IMR-90 (cell line): ENCODE measurements around the gene PPP5C. TPM values are rescaled to one million over a fixed set of nuclear protein-coding genes. Genes with fewer than 3 reads are reported as not detected.

Experiments used
- ATAC-seq: fragments of 200-7000 bp; cut with Tn5 transposase; 2 replicates; pipeline ENCODE4 v1.9.1; 2020; ENCODE audit warnings: low read depth, mild to moderate bottlenecking, moderate library complexity
- BruUV-seq: library from RNA; stranded (reverse); fragments of 400-500 nt; replicated peaks from 2 replicates; lab custom pipeline; 2021; lab: Mats Ljungman, UMichigan
- CTCF ChIA-PET: fragments of 300-600 bp; formaldehyde crosslinking; extraction: SDS; loops from one replicate; lab custom pipeline; 2021; ENCODE audit warnings: antibody characterized with exemption; lab: Yijun Ruan, JAX
- POLR2A ChIA-PET: fragments of 300-600 bp; sonication (Branson Sonifier 250); formaldehyde crosslinking; loops from one replicate; lab custom pipeline; 2022; ENCODE audit warnings: antibody characterized with exemption; ENCODE audit not compliant: unreplicated experiment; lab: Charles Lee
- DNase-seq: peaks from one replicate; pipeline ENCODE4 v3.0.0; 2013
- H2AFZ ChIP-seq: replicated peaks from 2 replicates; pipeline ENCODE3; 2013; ENCODE audit warnings: low read length, mild to moderate bottlenecking; ENCODE audit not compliant: poor library complexity
- H2AK5ac ChIP-seq: 2 replicates; pipeline ENCODE4 v1.6.1; 2013; ENCODE audit warnings: low read depth, low read length, inconsistent platforms
- H2AK9ac ChIP-seq: replicated peaks from 2 replicates; pipeline ENCODE3; 2013; ENCODE audit warnings: mild to moderate bottlenecking, low read depth, low read length, moderate library complexity; ENCODE audit not compliant: poor library complexity
- H2BK120ac ChIP-seq: 2 replicates; pipeline ENCODE4 v1.6.1; 2013; ENCODE audit warnings: low read depth, low read length, inconsistent platforms
- H2BK15ac ChIP-seq: 3 replicates; pipeline ENCODE4 v1.6.1; 2013; ENCODE audit warnings: low read depth, low read length, inconsistent platforms
- H2BK20ac ChIP-seq: 2 replicates; pipeline ENCODE4 v1.6.1; 2013; ENCODE audit warnings: low read depth, mild to moderate bottlenecking, inconsistent platforms, low read length, moderate library complexity
- H2BK5ac ChIP-seq: 2 replicates; pipeline ENCODE4 v1.6.1; 2013; ENCODE audit warnings: mild to moderate bottlenecking, low read depth, low read length, inconsistent platforms; ENCODE audit not compliant: poor library complexity, severe bottlenecking
- H3K14ac ChIP-seq: replicated peaks from 2 replicates; pipeline ENCODE4 v1.6.1; 2013; ENCODE audit warnings: low read depth, low read length, inconsistent platforms
- H3K18ac ChIP-seq: 2 replicates; pipeline ENCODE4 v1.6.1; 2013; ENCODE audit warnings: low read depth, low read length, control low read depth
- H3K23ac ChIP-seq: 2 replicates; pipeline ENCODE4 v1.6.1; 2013; ENCODE audit warnings: low read depth, low read length, inconsistent platforms
- H3K27ac ChIP-seq: 2 replicates; pipeline ENCODE4 v1.5.1; 2013; ENCODE audit warnings: mild to moderate bottlenecking, control low read depth, low read length; ENCODE audit not compliant: insufficient read depth
- H3K27me3 ChIP-seq: 2 replicates; pipeline ENCODE4 v1.6.1; 2013; ENCODE audit warnings: low read length; ENCODE audit not compliant: control insufficient read depth, insufficient read depth
- H3K36me3 ChIP-seq: 2 replicates; pipeline ENCODE4 v1.6.1; 2013; ENCODE audit warnings: low read length, mixed read lengths; ENCODE audit not compliant: control insufficient read depth, insufficient read depth
- H3K4ac ChIP-seq: 2 replicates; pipeline ENCODE4 v1.6.1; 2013; ENCODE audit warnings: low read depth, low read length, inconsistent platforms
- H3K4me1 ChIP-seq: 2 replicates; pipeline ENCODE4 v1.6.1; 2013; ENCODE audit warnings: low read length, mixed read lengths; ENCODE audit not compliant: control insufficient read depth, insufficient read depth
- H3K4me2 ChIP-seq: 2 replicates; pipeline ENCODE4 v1.6.1; 2013; ENCODE audit warnings: low read depth, mild to moderate bottlenecking, control low read depth, low read length, moderate library complexity
- H3K4me3 ChIP-seq: 2 replicates; pipeline ENCODE4 v1.5.1; 2013; ENCODE audit warnings: low read depth, mild to moderate bottlenecking, control low read depth, low read length, moderate library complexity; ENCODE audit not compliant: insufficient read depth
- H3K56ac ChIP-seq: 2 replicates; pipeline ENCODE4 v1.6.1; 2013; ENCODE audit warnings: low read length, inconsistent platforms; ENCODE audit not compliant: insufficient read depth; ENCODE audit errors: extremely low read depth
- H3K79me1 ChIP-seq, 2 experiments: 2 replicates each; pipeline ENCODE4 v1.6.1; 2013; ENCODE audit warnings: low read length in 2 of 2, inconsistent platforms in 1 of 2, low read depth in 1 of 2
- H3K9ac ChIP-seq: 2 replicates; pipeline ENCODE4 v1.6.1; 2013; ENCODE audit warnings: low read depth, low read length, control low read depth
- H3K9me1 ChIP-seq: 2 replicates; pipeline ENCODE4 v1.6.1; 2013; ENCODE audit warnings: low read length, inconsistent platforms; ENCODE audit not compliant: insufficient read depth
- H3K9me3 ChIP-seq: 2 replicates; pipeline ENCODE4 v1.6.1; 2013; ENCODE audit warnings: low read length; ENCODE audit not compliant: control insufficient read depth, insufficient read depth
- H4K20me1 ChIP-seq: 2 replicates; pipeline ENCODE4 v1.6.1; 2013; ENCODE audit warnings: low read length, inconsistent platforms; ENCODE audit not compliant: insufficient read depth
- H4K5ac ChIP-seq: 2 replicates; pipeline ENCODE4 v1.6.1; 2013; ENCODE audit warnings: mild to moderate bottlenecking, low read depth, low read length, control low read depth
- H4K8ac ChIP-seq, 2 experiments: 2 replicates each; pipeline ENCODE4 v1.6.1; 2013; ENCODE audit warnings: low read depth in 2 of 2, low read length in 2 of 2, control low read depth in 1 of 2, inconsistent platforms in 1 of 2
- H4K91ac ChIP-seq: 2 replicates; pipeline ENCODE4 v1.6.1; 2013; ENCODE audit warnings: low read depth, low read length, inconsistent platforms; ENCODE audit not compliant: insufficient read depth
- MAFK ChIP-seq: IDR thresholded peaks from 2 replicates; pipeline ENCODE4 v1.6.1; 2012; ENCODE audit warnings: low read depth, low read length, improper control_type of control experiment
- MXI1 ChIP-seq: IDR thresholded peaks from 2 replicates; pipeline ENCODE4 v1.6.1; 2012; ENCODE audit warnings: low read depth, mild to moderate bottlenecking, low read length, moderate library complexity, borderline replicate concordance
- NFE2L2 ChIP-seq: fragments of 150-350 bp; IDR thresholded peaks from 2 replicates; pipeline ENCODE4 v1.6.1; 2016; ENCODE audit warnings: low read depth, mild to moderate bottlenecking, low read length
- POLR2A ChIP-seq: IDR thresholded peaks from 2 replicates; pipeline ENCODE4 v1.6.1; 2012; ENCODE audit warnings: mild to moderate bottlenecking, low read depth, low read length
- RCOR1 ChIP-seq: IDR thresholded peaks from 2 replicates; pipeline ENCODE4 v1.6.1; 2012; ENCODE audit warnings: mild to moderate bottlenecking, low read length, improper control_type of control experiment; ENCODE audit not compliant: insufficient replicate concordance
- SMC3 ChIP-seq: fragments of 150-350 bp; IDR thresholded peaks from 2 replicates; pipeline ENCODE4 v1.6.1; 2016; ENCODE audit warnings: low read depth, mild to moderate bottlenecking, antibody characterized with exemption, low read length, moderate library complexity
- WGBS, 2 experiments: methylation state at CpG; one replicate each; pipeline versions ENCODE4 v1.1.5 to v1.1.7; 2013; ENCODE audit warnings: missing lambda C conversion rate in 2 of 2; ENCODE audit not compliant: insufficient read length in 1 of 2; ENCODE audit errors: extremely low coverage in 2 of 2; 5-methylcytosine and 5-hydroxymethylcytosine counted together
- dilution Hi-C: fragments of 300-500 bp; cut with HindIII; formaldehyde crosslinking; loops from one replicate; pipeline ENCODE4 v1.14.3; 2018; ENCODE audit warnings: low sequenced_read_pairs; ENCODE audit not compliant: unreplicated experiment
- in situ Hi-C: fragments of 300-500 bp; cut with MboI; formaldehyde crosslinking; loops from 3 replicates; pipeline ENCODE4 v1.14.3; 2019; ENCODE audit warnings: low sequenced_read_pairs, inconsistent platforms, mixed read lengths
- intact Hi-C: fragments of 100-400 bp; cut with micrococcal nuclease; formaldehyde crosslinking; loops from 2 replicates; pipeline ENCODE4 v1.10.0; 2022
- polyA plus RNA-seq, 3 experiments: library from polyadenylated mRNA; depleted of rRNA; stranded (reverse); fragments of >200 nt; gene quantifications; 2 replicates each; pipeline ENCODE4 v1.2.3, GENCODE V29; 2012; ENCODE audit warnings: low replicate concordance in 1 of 3
- total RNA-seq: library from RNA; depleted of rRNA; stranded (reverse); fragments of >200 nt; gene quantifications from 2 replicates; pipeline ENCODE4 v1.2.3, GENCODE V29; 2012
- TF ChIP-seq, protein P1 (sequence below): fragments of 150-350 bp; IDR thresholded peaks from 2 replicates; pipeline ENCODE4 v1.6.1; 2016; ENCODE audit warnings: low read depth, mild to moderate bottlenecking, low read length, moderate library complexity, borderline replicate concordance
- TF ChIP-seq, protein P2 (sequence below): conservative IDR thresholded peaks from 2 replicates; pipeline ENCODE4 v1.5.1; 2012; ENCODE audit warnings: mild to moderate bottlenecking, low read depth, low read length, improper control_type of control experiment

PPP5C gene
- total and polyA plus RNA-seq, 2 of the 4 experiments (the other 2 are of a cell fraction): 80.5 to 128 TPM

DNA sequence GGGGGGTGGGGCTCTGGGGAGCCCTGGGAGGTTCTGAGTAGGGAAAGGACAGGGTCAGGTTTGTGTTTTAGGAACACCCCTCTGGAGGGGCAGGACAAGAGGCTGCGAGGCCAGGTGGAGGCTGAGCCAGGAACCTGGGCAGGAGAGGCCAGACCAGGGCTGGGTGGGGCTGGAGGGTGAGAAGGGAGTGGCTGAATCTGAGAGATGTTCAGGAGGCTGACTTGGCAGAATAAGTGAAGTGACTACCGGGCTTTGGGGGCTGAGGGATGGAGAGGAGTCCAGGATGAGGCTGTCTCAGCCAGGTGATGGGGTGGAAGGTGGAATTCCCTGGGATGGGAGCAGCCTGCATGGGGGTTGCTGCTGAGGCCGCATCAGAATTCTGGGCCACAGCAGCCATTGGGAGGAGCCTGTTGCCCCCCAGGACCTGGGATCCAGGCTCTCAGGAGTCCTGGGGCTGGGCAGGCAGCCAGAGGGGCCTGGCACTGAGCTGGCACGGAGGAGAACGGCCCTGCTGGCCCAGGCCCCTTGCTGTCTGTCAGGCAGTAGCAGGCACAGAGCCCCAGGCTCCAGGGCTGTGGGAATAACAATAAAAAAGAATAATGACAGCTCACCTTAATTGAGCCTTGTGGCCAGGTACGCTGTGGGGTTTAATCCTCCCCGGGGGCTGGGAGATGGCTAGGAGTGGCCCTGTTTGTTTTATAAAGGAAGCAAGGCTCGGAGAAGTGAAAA lies 3.3 kb downstream of the PPP5C start:
- ChIA-PET POLR2A (no interaction called here), CTCF (no interaction called here)
- no peak overlapping the region for H2BK5ac ChIP-seq
- dilution Hi-C loops (no loop called here), in situ Hi-C loops (no loop called here), intact Hi-C loops (no loop called here)
- peaks cover 20% of the 10 kb centered on the region for H3K36me3 ChIP-seq
- no peak overlapping the region for H3K18ac ChIP-seq
- ATAC-seq: no peak
- WGBS, 2 experiments: 60% methylated on average over 3 of the region's 8 CpGs; no CpG with 5 or more reads in 1 of the 2 experiments
- H2BK120ac ChIP-seq: no peak overlapping the region
- H3K4me2 ChIP-seq: no peak overlapping the region
- no peak overlapping the region for H2BK20ac ChIP-seq
- no peak overlapping the region for H2AFZ ChIP-seq
- BruUV-seq: no TSS peak
- peak overlapping the region; percentile 74; the same call in 1 of the 2 replicates for H3K4ac ChIP-seq
- no peak overlapping the region for H3K14ac ChIP-seq
- peaks cover 36 to 80% of the 10 kb centered on the region in 2 experiments; a peak in 3 of 4 replicates for H3K79me1 ChIP-seq
- peaks cover 30% of the 10 kb centered on the region for H4K20me1 ChIP-seq
- no peak overlapping the region for H4K5ac ChIP-seq
- no peak for DNase-seq
- H3K27ac ChIP-seq: no peak overlapping the region
- H3K9ac ChIP-seq: no peak overlapping the region
- H2AK5ac ChIP-seq: peak overlapping the region; percentile 39
- peak overlapping the region in 1 of 2 experiments; percentile 55; a peak in 1 of 4 replicates for H4K8ac ChIP-seq
- no peak overlapping the region for H2BK15ac ChIP-seq
- H3K9me1 ChIP-seq: peaks cover 31% of the 10 kb centered on the region
- H2AK9ac ChIP-seq: peak overlapping the region; percentile 73
- H3K9me3 ChIP-seq: no peaks in the 10 kb centered on the region
- H4K91ac ChIP-seq: no peak overlapping the region
- no peak overlapping the region for H3K4me3 ChIP-seq
- no peaks in the 10 kb centered on the region; the same call in 1 of the 2 replicates for H3K27me3 ChIP-seq
- no peak overlapping the region for H3K23ac ChIP-seq
- peaks cover 18% of the 10 kb centered on the region for H3K4me1 ChIP-seq
- H3K56ac ChIP-seq: no peak overlapping the region
- TF ChIP-seq MXI1 (no peak), MAFK (no peak), RCOR1 (no peak), NFE2L2 (no peak), SMC3 (no peak), POLR2A (no peak)
- TF ChIP-seq, protein P1, sequence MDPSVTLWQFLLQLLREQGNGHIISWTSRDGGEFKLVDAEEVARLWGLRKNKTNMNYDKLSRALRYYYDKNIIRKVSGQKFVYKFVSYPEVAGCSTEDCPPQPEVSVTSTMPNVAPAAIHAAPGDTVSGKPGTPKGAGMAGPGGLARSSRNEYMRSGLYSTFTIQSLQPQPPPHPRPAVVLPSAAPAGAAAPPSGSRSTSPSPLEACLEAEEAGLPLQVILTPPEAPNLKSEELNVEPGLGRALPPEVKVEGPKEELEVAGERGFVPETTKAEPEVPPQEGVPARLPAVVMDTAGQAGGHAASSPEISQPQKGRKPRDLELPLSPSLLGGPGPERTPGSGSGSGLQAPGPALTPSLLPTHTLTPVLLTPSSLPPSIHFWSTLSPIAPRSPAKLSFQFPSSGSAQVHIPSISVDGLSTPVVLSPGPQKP: no peak
- TF ChIP-seq, protein P2, sequence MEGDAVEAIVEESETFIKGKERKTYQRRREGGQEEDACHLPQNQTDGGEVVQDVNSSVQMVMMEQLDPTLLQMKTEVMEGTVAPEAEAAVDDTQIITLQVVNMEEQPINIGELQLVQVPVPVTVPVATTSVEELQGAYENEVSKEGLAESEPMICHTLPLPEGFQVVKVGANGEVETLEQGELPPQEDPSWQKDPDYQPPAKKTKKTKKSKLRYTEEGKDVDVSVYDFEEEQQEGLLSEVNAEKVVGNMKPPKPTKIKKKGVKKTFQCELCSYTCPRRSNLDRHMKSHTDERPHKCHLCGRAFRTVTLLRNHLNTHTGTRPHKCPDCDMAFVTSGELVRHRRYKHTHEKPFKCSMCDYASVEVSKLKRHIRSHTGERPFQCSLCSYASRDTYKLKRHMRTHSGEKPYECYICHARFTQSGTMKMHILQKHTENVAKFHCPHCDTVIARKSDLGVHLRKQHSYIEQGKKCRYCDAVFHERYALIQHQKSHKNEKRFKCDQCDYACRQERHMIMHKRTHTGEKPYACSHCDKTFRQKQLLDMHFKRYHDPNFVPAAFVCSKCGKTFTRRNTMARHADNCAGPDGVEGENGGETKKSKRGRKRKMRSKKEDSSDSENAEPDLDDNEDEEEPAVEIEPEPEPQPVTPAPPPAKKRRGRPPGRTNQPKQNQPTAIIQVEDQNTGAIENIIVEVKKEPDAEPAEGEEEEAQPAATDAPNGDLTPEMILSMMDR: no peak
